Measurements from ENCODE around the gene HSPB1. TPM values are rescaled to one million over a fixed set of nuclear protein-coding genes. Genes with fewer than 3 reads are reported as not detected.

Gene HSPB1
- total RNA-seq, 4 donors from 2014 or later = 28.8 to 1,391 (median 758) TPM

DNA sequence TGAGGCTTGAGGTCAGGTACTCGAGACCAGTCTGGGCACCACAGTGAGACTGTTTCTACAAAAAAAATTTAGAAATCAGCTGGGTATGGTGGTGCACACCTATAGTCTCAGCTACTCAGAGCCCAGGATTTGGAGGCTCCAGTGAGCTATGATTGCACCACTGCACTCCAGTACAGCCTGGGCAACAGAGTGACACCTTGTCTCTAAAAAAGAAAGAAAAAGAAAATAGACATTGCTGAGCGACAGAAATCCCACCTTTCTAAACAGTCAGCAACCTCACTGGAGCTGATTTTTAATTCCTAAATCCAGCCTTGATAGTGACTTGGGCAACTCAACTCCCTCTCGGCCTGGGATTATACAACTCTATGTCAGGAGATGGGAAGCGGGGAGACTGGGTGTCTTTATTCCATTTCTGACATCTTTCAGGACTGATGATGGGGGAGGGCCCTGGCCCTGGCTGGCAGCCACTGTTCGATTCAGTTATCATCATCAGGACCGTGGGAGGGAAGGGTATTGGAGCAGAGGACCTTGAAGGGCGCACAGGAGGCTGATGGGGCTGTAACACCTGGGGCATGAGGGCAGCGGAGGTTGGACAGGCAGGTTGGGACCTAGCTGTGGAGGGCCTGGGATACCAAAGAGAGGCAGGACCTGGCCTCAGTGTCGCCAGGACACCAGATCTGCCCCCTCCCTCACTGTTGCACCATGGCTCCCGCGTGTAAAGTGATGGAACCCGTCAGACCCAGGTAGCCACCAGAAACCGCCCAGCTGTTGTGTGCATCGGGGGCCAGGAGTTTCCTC, 14.7 kb downstream of the HSPB1 start:
- no peaks in the 10 kb centered on the region for H3K36me3 ChIP-seq
- peak overlapping the region; percentile 83 to 88 for H3K4me3 ChIP-seq
- no peaks in the 10 kb centered on the region for H3K27me3 ChIP-seq
- peak overlapping the region; percentile 95 to 96 for H3K27ac ChIP-seq
- DNase-seq = peak in 1 of 2 donors; percentile 29
- no peak for TF ChIP-seq POLR2A (IDR thresholded peaks at IDR 0.05)
- TF ChIP-seq, protein P1, sequence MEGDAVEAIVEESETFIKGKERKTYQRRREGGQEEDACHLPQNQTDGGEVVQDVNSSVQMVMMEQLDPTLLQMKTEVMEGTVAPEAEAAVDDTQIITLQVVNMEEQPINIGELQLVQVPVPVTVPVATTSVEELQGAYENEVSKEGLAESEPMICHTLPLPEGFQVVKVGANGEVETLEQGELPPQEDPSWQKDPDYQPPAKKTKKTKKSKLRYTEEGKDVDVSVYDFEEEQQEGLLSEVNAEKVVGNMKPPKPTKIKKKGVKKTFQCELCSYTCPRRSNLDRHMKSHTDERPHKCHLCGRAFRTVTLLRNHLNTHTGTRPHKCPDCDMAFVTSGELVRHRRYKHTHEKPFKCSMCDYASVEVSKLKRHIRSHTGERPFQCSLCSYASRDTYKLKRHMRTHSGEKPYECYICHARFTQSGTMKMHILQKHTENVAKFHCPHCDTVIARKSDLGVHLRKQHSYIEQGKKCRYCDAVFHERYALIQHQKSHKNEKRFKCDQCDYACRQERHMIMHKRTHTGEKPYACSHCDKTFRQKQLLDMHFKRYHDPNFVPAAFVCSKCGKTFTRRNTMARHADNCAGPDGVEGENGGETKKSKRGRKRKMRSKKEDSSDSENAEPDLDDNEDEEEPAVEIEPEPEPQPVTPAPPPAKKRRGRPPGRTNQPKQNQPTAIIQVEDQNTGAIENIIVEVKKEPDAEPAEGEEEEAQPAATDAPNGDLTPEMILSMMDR (IDR thresholded peaks at IDR 0.05) = no peak
- intact Hi-C loops (cut with DNase I; ENCODE audit: low total_unique reads) = no loop called here
- no peaks in the 10 kb centered on the region for H3K9me3 ChIP-seq
- no peaks in the 10 kb centered on the region for H3K4me1 ChIP-seq

DNA sequence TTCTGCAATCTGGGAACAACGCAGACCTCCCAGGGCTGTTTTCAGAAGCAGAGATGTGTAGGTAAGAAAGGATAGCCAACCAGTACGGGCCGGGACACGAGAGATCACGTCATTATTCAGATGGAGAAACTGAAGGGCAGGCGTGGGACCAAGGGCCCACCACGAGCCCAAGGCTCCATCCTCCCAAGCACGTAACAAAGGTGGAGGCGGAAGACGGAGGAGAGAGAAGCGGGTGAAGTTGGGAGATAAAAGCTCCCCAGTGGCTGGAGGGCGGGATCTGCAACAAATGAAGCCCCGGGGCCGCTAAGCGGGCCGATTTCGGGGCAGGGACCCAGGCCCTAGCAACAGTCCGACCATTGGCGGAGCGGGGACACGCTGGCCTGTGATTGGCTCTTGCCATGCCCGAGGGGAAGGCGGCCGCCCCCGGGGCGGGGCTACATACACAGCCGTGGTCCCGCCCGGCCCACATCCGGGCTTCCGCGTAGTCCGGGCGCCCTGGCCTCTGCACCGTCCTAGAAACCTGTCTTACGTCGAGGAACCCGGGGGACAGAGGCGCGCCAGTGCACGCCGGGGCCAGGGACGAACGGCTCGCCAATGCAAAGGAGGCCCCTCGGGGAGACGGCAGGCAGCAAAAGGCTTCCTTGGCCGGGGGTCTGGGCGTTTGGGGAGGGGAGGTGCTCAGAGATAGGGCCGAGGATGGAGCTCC, 15.5 kb downstream of the HSPB1 start:
- TF ChIP-seq, protein P1 (IDR thresholded peaks at IDR 0.05) = peak in 2 of 4 experiments; percentile 10 to 20
- peak; percentile 89 to 93 for TF ChIP-seq POLR2A (IDR thresholded peaks at IDR 0.05)
- Histone ChIP-seq H3K4me1 (no peaks in the 10 kb centered on the region), H3K4me3 (peak overlapping the region; percentile 83 to 88), H3K27me3 (no peaks in the 10 kb centered on the region), H3K27ac (peak overlapping the region; percentile 95 to 96), H3K36me3 (no peaks in the 10 kb centered on the region), H3K9me3 (no peaks in the 10 kb centered on the region)
- peak; percentile 96 to 97 for DNase-seq
- intact Hi-C loops (cut with DNase I; ENCODE audit: low total_unique reads) = no loop called here

DNA sequence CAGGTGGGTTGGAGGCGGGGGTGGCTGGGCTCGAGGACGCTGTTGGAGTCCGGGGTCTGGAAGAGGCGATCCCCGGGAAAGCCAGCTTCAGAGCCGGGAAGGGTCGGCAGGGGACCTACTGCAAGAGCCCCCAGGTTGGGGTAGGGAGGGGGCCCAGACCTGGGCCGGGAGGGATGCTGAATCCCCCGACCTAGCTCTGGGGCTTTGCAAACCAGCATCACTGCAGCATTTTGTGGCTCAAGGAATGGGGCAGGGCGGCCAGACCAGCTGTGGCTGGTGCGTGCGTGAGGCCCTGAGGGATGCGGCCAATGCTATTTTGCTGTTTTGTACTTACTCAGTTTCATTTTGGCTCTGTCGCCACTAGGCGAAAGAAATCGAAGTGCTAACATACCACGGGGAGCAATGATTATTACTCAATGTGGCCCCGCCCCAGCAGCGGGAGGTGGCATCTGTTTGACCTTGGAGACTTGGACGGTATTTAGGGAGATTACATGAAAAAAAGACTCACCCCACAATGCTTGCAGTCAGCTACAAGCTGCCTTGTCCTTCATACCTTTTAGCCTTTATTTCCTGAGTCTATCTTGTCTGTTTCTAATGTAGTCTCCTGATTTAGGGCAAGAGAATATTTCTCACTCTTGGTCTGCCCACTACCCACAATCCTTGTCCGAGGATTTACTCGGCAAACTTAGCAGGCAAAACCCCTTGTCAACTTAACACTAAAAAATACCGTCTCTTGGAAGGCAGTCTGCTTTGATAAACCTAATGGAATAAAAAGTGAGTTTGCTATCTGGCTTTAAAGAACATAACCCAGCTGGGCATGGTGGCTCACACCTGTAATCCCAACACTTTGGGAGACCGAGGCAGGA, 16.2 kb downstream of the HSPB1 start:
- H3K27me3 ChIP-seq = no peaks in the 10 kb centered on the region
- intact Hi-C loops (cut with DNase I; ENCODE audit: low total_unique reads) = no loop called here
- DNase-seq = peak; percentile 71 to 76
- H3K9me3 ChIP-seq = no peaks in the 10 kb centered on the region
- H3K4me3 ChIP-seq = peak overlapping the region; percentile 83 to 88
- H3K27ac ChIP-seq = peak overlapping the region; percentile 95 to 96
- no peak for TF ChIP-seq POLR2A (IDR thresholded peaks at IDR 0.05)
- TF ChIP-seq, protein P1 (IDR thresholded peaks at IDR 0.05) = peak in 2 of 4 experiments; percentile 18 to 19
- H3K4me1 ChIP-seq = no peaks in the 10 kb centered on the region
- H3K36me3 ChIP-seq = no peaks in the 10 kb centered on the region

DNA sequence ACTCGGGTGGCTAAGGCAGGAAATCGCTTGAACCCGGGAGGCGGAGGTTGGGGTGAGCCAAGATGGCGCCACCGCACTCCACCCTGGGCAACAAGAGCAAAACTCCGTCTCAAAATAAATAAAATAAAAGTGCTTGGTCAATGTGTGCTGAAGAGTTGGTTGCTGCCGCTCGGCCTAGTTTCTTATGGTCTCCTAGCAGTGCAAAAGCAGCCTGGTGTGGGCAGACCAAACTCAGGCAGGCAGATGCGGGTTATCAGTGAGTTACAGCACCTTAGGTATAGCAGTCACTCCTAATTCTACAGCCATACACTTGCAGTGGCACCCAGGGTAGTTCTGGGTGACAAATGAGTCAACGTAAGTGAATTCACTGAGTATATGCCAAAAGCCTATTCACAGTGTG, 22.6 kb downstream of the HSPB1 start:
- Histone ChIP-seq H3K9me3 (no peaks in the 10 kb centered on the region), H3K4me3 (no peak overlapping the region), H3K27ac (no peak overlapping the region), H3K36me3 (no peaks in the 10 kb centered on the region), H3K27me3 (no peaks in the 10 kb centered on the region), H3K4me1 (no peaks in the 10 kb centered on the region)
- intact Hi-C loops (cut with DNase I; ENCODE audit: low total_unique reads) = no loop called here
- no peak for DNase-seq
- TF ChIP-seq, protein P1 (IDR thresholded peaks at IDR 0.05) = no peak
- TF ChIP-seq POLR2A (IDR thresholded peaks at IDR 0.05) = no peak

All from uterus (tissue), 4 donors.